Mononuclear cell (primary cell): ENCODE measurements around the gene RALGAPA2. TPM values are rescaled to one million over a fixed set of nuclear protein-coding genes. Genes with fewer than 3 reads are reported as not detected.

ENCODE experiments used
- H3K27me3 ChIP-seq: 2 replicates; pipeline ENCODE4 v1.6.0; 2011; ENCODE audit warnings: low read length, control low read depth; ENCODE audit not compliant: insufficient read depth
- H3K4me1 ChIP-seq: 2 replicates; pipeline ENCODE4 v1.5.1; 2011; ENCODE audit warnings: mild to moderate bottlenecking, low read length, control low read depth; ENCODE audit not compliant: insufficient read depth
- H3K4me3 ChIP-seq: 2 replicates; pipeline ENCODE4 v1.5.1; 2011; ENCODE audit warnings: mild to moderate bottlenecking, low read length, moderate library complexity
- H3K9me3 ChIP-seq: 2 replicates; pipeline ENCODE4 v1.5.1; 2011; ENCODE audit warnings: low read depth, mild to moderate bottlenecking, control low read depth, low read length
- total RNA-seq: library from RNA; depleted of rRNA; stranded (reverse); fragments of >200 nt; gene quantifications from one replicate; pipeline ENCODE4 v1.2.3, GENCODE V29; 2012

The RALGAPA2 gene
- total RNA-seq, 1 donor: 18.4 TPM

- Histone ChIP-seq H3K9me3 (no peaks in the 10 kb centered on the region), H3K27me3 (no peaks in the 10 kb centered on the region), H3K4me3 (no peak overlapping the region), H3K4me1 (no peaks in the 10 kb centered on the region)
These were observed 307.8 kb downstream of the RALGAPA2 start for GRCh38 chr20:20404633-20405032.

GRCh38 chr20:20401991-20402390 is 310.5 kb downstream of the RALGAPA2 start:
- Histone ChIP-seq H3K27me3 (no peaks in the 10 kb centered on the region), H3K4me1 (no peaks in the 10 kb centered on the region), H3K9me3 (no peaks in the 10 kb centered on the region), H3K4me3 (no peak overlapping the region)

- no peaks in the 10 kb centered on the region for H3K27me3 ChIP-seq
- no peak overlapping the region for H3K4me3 ChIP-seq
- H3K4me1 ChIP-seq: peaks cover 3% of the 10 kb centered on the region
- no peaks in the 10 kb centered on the region for H3K9me3 ChIP-seq
These were observed 312.6 kb downstream of the RALGAPA2 start for GRCh38 chr20:20399531-20400500.

GRCh38 chr20:20398123-20398522 is 314.3 kb downstream of the RALGAPA2 start:
- no peaks in the 10 kb centered on the region for H3K9me3 ChIP-seq
- H3K4me3 ChIP-seq: no peak overlapping the region
- H3K27me3 ChIP-seq: no peaks in the 10 kb centered on the region
- peaks cover 20% of the 10 kb centered on the region for H3K4me1 ChIP-seq

GRCh38 chr20:20396794-20397193 is 315.6 kb downstream of the RALGAPA2 start:
- Histone ChIP-seq H3K27me3 (no peaks in the 10 kb centered on the region), H3K4me1 (peaks cover 28% of the 10 kb centered on the region), H3K4me3 (no peak overlapping the region), H3K9me3 (no peaks in the 10 kb centered on the region)

GRCh38 chr20:20395903-20396568 is 316.4 kb downstream of the RALGAPA2 start:
- peaks cover 28% of the 10 kb centered on the region for H3K4me1 ChIP-seq
- no peak overlapping the region for H3K4me3 ChIP-seq
- no peaks in the 10 kb centered on the region for H3K9me3 ChIP-seq
- no peaks in the 10 kb centered on the region for H3K27me3 ChIP-seq

GRCh38 chr20:20395087-20395486 is 317.4 kb downstream of the RALGAPA2 start:
- H3K9me3 ChIP-seq: no peaks in the 10 kb centered on the region
- H3K4me1 ChIP-seq: peaks cover 28% of the 10 kb centered on the region
- H3K27me3 ChIP-seq: no peaks in the 10 kb centered on the region
- no peak overlapping the region for H3K4me3 ChIP-seq

- Histone ChIP-seq H3K4me1 (peaks cover 28% of the 10 kb centered on the region), H3K4me3 (no peak overlapping the region), H3K9me3 (no peaks in the 10 kb centered on the region), H3K27me3 (no peaks in the 10 kb centered on the region)
These were observed 319.0 kb downstream of the RALGAPA2 start for GRCh38 chr20:20393207-20394120.

GRCh38 chr20:20391766-20392165 is 320.7 kb downstream of the RALGAPA2 start:
- H3K4me3 ChIP-seq: no peak overlapping the region
- no peaks in the 10 kb centered on the region for H3K9me3 ChIP-seq
- no peaks in the 10 kb centered on the region for H3K27me3 ChIP-seq
- H3K4me1 ChIP-seq: peaks cover 28% of the 10 kb centered on the region

GRCh38 chr20:20391115-20391514 is 321.3 kb downstream of the RALGAPA2 start:
- no peaks in the 10 kb centered on the region for H3K9me3 ChIP-seq
- no peak overlapping the region for H3K4me3 ChIP-seq
- H3K4me1 ChIP-seq: peaks cover 28% of the 10 kb centered on the region
- H3K27me3 ChIP-seq: no peaks in the 10 kb centered on the region

GRCh38 chr20:20390393-20390792 is 322.1 kb downstream of the RALGAPA2 start:
- Histone ChIP-seq H3K9me3 (no peaks in the 10 kb centered on the region), H3K4me1 (peaks cover 28% of the 10 kb centered on the region), H3K4me3 (no peak overlapping the region), H3K27me3 (no peaks in the 10 kb centered on the region)

GRCh38 chr20:20386192-20386591 is 326.3 kb downstream of the RALGAPA2 start:
- Histone ChIP-seq H3K9me3 (no peaks in the 10 kb centered on the region), H3K4me1 (no peaks in the 10 kb centered on the region), H3K4me3 (no peak overlapping the region), H3K27me3 (peaks cover 3% of the 10 kb centered on the region)

GRCh38 chr20:20375862-20376261 is 336.6 kb downstream of the RALGAPA2 start:
- Histone ChIP-seq H3K9me3 (no peaks in the 10 kb centered on the region), H3K27me3 (peaks cover 50% of the 10 kb centered on the region), H3K4me1 (no peaks in the 10 kb centered on the region), H3K4me3 (no peak overlapping the region)

- Histone ChIP-seq H3K27me3 (peaks cover 63% of the 10 kb centered on the region), H3K4me3 (no peak overlapping the region)
These were observed 339.3 kb downstream of the RALGAPA2 start for GRCh38 chr20:20373091-20373571.

More at GRCh38 chr20:20373091-20373571, 339.3 kb downstream of the RALGAPA2 start:
- no peaks in the 10 kb centered on the region for H3K9me3 ChIP-seq
- H3K4me1 ChIP-seq: peaks cover 10% of the 10 kb centered on the region
